HG03025 (cell line): Measurements from ENCODE around the gene APOBEC3C.
A peak's percentile ranks its signal among the peaks of the same experiment; 100 is the strongest.
"Not testable (repeated sequence)": the region's sequence is repeated elsewhere in the genome, so short reads cannot be mapped to it uniquely, and the experiment has no call there.

Experiments
- ATAC-seq: cut with Tn5 transposase; IDR thresholded peaks from one replicate; pipeline ENCODE4 v1.9.1; 2021; ENCODE audit warnings: mild to moderate bottlenecking, moderate library complexity; ENCODE audit not compliant: unreplicated experiment, low FRiP score

Gene APOBEC3C

GRCh38 chr22:39020021-39020651, 6.1 kb downstream of the APOBEC3C start:
- ATAC-seq, result not testable (repeated sequence)

- no peak for ATAC-seq
Observed at GRCh38 chr22:39021552-39022250, 7.6 kb downstream of the APOBEC3C start.

GRCh38 chr22:39024519-39025308, 10.7 kb downstream of the APOBEC3C start:
- ATAC-seq, result no peak

GRCh38 chr22:39026509-39027150, 12.6 kb downstream of the APOBEC3C start:
- no peak for ATAC-seq

GRCh38 chr22:39027717-39028116, 13.7 kb downstream of the APOBEC3C start:
- ATAC-seq, result no peak

- ATAC-seq, result no peak
Observed at GRCh38 chr22:39028281-39028680, 14.2 kb downstream of the APOBEC3C start.

GRCh38 chr22:39029227-39029626, 15.2 kb downstream of the APOBEC3C start:
- no peak for ATAC-seq

- no peak for ATAC-seq
Observed at GRCh38 chr22:39030705-39031104, 16.6 kb downstream of the APOBEC3C start.

- ATAC-seq, result not testable (repeated sequence)
Observed at GRCh38 chr22:39031434-39032295, 17.6 kb downstream of the APOBEC3C start.

- not testable (repeated sequence) for ATAC-seq
Observed at GRCh38 chr22:39037071-39037470, 23.0 kb downstream of the APOBEC3C start.

- no peak for ATAC-seq
Observed at GRCh38 chr22:39039306-39040126, 25.5 kb downstream of the APOBEC3C start.

GRCh38 chr22:39040155-39040537, 26.1 kb downstream of the APOBEC3C start:
- peak; percentile 25 for ATAC-seq

GRCh38 chr22:39040538-39041296, 26.7 kb downstream of the APOBEC3C start, which contains the start of gene APOBEC3F:
Gene APOBEC3F, plus strand, starts transcription at chr22:39040864. Its CDS starts 97 bp downstream, at chr22:39040961.
- ATAC-seq, result peak; percentile 82

GRCh38 chr22:39041908-39042307, 27.9 kb downstream of the APOBEC3C start:
- no peak for ATAC-seq

- not testable (repeated sequence) for ATAC-seq
Observed at GRCh38 chr22:39043063-39043462, 29.0 kb downstream of the APOBEC3C start.

- ATAC-seq, result not testable (repeated sequence)
Observed at GRCh38 chr22:39045136-39045535, 31.1 kb downstream of the APOBEC3C start.

GRCh38 chr22:39049486-39049885, 35.4 kb downstream of the APOBEC3C start:
- not testable (repeated sequence) for ATAC-seq

- not testable (repeated sequence) for ATAC-seq
Observed at GRCh38 chr22:39051844-39052495, 37.9 kb downstream of the APOBEC3C start.
